CD4-positive, alpha-beta T cell treated with Interleukin-6 at 100 ng/mL for 8 hours (primary cell): Measurements from ENCODE around the gene NSUN2.

ENCODE experiments used
- DNase-seq: peaks from one replicate; pipeline ENCODE4 v3.0.0-alpha.2; 2020; ENCODE audit warnings: mixed read lengths, low spot score

Gene NSUN2

DNA sequence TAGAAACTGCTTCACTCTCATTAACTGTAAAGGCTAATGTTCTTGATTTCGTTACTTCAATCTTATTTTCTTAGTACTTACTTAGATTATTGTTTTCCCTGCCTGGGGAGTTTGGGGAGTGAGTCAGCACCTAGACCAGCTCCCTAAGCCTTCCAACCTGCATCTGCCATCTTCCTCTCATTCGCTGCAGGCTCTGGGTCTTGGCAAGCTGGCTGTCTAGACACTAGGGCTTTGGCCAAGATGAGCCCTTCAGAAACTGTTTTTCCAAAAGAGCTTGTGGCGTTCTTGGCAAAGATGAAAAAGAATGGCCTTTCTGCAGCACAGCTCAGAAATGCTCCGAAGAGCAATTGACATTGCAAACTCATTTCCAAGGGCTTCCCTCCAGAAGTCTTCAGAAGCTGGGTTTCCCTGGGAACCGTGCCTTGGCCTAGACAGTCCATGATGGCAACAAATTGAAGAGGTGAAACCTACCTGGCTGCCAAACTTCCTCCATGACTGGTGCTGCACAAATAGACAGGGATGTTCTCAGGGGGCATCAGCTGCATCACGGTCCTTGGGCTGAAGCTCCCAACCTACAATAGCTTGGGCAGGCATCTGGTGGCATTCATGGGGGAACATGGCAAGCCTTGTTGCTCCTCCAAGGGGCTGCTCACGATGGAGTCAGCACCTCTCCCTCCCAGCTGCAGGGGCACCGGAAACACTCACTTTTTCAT, 76.6 kb downstream of the NSUN2 start:
- DNase-seq: no peak

DNA sequence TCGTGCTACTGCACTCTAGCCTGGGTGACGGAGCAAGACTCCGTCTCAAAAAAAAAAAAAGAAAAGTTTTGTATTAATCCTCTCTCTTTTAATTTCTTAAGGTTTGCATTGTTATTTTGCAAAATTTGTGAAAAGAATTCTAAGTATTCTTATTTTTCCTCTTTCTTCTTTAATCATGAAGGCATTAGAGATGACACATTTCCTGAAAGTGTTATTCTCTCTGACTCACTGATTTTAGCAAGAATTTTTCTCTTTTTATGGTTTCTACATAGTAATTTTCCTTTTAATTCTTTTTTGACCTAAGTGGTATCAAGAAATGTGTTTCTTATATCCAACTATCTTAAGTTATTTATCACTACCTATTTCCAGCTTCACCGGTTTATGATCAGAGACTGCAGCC, 78.0 kb downstream of the NSUN2 start:
- DNase-seq: no peak

- DNase-seq: no peak
Measured at GRCh38 chr5:6553972-6554371, 78.9 kb downstream of the NSUN2 start.

- DNase-seq: no peak
Measured at GRCh38 chr5:6552612-6553011, 80.2 kb downstream of the NSUN2 start.

DNA sequence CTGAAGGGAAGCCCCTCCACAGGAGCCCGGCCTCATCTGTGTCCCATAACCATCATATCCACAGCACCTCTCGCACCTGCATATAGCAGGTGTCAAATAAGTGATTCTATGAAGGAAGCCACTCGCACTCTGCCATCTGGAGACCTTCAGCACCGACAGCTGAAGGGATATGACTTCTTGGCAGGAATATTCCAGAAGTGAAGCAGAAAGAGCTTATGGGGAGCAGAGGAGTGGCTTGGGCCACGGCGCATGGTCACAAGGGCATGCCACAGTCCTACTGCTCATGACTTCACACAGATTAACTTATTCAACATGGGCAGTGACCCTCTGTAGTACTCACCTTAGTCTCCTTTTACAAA, 80.9 kb downstream of the NSUN2 start:
- no peak for DNase-seq

DNA sequence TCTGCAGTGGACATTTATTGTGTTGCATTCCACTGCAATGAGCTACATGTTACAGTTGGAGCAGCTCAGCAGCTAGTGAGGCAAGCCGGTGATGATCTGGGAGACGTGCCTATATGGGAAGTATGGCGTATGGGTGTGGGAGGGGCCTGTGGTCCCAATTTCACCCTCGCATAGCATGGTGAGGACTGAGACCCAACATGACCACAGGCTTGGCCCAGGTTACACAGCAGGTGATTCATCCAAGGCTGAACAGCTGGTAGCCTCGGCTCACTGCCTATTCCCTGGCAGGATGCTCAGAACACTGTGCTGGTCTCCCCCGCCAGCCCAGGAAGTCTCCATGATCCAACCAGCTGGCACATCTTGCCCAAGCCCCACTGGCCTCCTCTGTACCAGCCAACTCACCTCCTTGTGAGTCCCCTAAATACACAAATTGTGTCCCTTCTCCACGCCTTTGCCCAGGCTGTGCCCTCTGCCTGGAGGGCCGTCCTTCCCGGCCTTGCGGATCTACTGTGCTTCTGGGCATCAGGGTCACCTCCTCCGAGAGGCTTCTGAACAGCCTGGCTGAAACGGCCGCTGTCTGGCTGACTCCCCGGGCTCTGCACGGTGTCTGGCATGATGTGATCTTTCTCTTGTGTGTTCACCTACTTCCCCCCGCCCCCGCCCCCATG, 81.4 kb downstream of the NSUN2 start:
- DNase-seq: no peak

GRCh38 chr5:6550628-6551027, 82.2 kb downstream of the NSUN2 start:
- DNase-seq: no peak
